NCI-H2227 treated with DMSO at 0.1 percent for 48 hours (cell line): Measurements from ENCODE around the gene INPPL1.

Experiments
- DNase-seq: peaks from one replicate; lab custom pipeline; 2025; lab: John Stamatoyannopoulos, UW

The INPPL1 gene

GRCh38 chr11:72231396-72232259, 7.1 kb downstream of the INPPL1 start:
- DNase-seq, result no peak

- no peak for DNase-seq
Observed at GRCh38 chr11:72232260-72233055, 7.9 kb downstream of the INPPL1 start.

DNA sequence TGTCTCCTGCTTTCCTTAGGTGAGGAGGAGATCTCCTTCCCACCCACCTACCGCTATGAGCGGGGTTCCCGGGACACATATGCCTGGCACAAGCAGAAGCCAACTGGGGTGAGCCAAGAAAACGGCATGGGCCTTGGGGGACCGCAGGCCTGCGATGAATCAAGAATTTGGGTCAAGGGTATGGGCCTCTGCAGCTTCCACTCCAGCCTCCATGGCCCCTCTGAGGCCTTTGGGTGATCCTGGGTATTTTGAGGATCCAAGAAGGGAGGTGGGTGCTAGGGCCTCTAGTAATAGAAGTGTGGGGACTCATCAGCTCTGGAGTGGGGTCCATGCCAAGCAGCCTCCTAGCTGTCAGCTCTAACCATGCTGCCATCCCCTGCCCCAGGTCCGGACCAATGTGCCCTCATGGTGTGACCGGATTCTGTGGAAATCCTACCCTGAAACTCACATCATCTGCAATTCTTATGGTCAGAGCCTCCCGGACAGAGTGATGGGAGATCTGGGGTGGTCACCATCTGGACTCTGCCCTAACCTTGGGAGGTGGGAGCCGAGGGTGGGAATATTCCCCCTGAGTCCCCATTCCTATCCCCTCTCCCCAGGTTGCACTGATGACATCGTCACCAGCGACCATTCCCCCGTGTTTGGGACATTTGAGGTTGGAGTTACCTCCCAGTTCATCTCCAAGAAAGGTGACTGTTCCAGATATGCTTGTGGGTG, 8.6 kb downstream of the INPPL1 start:
- DNase-seq, result no peak

DNA sequence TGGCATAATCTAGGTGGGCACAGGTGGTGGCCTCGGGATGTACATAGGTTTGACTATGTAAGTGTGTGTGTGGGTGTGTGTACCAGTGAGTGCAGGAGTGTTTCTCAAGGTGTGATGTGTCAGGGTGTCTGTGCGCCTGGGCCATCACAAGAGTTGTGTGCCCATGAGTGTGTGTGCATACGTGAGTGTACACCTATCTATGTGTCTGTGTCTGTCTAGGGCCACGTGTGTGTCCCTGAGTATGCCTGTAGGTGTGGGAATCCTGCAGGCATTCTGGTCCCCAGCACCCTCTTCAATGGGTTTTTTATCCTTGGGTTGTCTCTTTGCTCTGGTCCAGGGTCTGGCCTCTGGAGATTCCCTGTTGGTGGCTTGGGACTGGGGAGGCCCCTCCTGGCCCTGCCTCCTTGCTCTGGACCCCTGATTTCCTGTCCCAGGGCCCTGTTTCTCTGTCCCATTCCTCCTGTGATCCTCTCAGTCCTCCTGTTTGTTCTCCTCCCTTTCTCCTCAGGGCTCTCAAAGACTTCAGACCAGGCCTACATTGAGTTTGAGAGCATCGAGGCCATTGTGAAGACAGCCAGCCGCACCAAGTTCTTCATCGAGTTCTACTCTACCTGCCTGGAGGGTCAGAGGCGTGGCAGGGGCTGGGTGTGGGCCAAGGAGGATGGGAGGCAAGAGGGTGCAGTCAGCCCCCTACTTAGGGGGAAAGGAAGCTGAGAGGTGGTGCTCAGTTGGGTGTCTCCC, 9.4 kb downstream of the INPPL1 start:
- no peak for DNase-seq

- DNase-seq, result no peak
Observed at GRCh38 chr11:72234514-72234830, 9.9 kb downstream of the INPPL1 start.

DNA sequence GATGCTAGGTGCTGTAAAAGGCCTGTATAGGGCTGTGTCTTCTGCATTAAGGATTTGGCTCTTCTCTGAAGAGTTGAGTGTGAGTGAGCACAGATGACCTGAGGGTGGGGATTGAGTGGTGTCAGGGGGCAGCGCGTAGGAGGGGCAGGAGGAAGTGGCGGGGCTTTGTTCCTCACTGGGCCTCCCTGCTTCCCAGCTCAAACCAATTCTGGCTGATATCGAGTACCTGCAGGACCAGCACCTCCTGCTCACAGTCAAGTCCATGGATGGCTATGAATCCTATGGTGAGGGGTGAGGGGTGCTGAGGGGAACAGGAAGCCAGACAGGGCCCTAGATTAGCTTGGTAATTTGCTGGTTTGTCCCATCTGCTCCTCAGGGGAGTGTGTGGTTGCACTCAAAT, 10.4 kb downstream of the INPPL1 start:
- no peak for DNase-seq

DNA sequence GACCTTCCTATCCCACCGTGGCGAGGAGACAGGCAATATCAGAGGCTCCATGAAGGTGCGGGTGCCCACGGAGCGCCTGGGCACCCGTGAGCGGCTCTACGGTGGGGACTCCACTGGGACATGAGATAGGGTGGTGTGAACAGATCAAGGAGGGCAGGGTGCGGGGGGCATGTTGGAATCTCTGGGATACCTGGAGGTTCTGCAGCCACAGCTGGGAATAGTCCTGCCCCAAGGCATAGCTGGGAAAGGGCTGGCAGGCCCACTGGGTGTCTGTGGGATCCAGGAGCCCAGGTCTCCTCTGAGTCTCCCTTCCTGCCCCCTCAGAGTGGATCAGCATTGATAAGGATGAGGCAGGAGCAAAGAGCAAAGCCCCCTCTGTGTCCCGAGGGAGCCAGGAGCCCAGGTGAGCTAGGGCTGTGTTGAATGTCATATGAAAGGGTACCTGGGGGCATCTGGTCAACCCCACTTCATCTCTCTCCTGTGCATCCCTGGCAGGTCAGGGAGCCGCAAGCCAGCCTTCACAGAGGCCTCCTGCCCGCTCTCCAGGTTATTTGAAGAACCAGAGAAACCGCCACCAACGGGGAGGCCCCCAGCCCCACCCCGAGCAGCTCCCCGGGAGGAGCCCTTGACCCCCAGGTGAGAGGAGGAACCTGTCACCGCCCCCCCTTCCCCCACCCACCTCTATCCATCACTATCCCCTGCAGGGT, 10.9 kb downstream of the INPPL1 start:
- DNase-seq, result no peak

- DNase-seq, result no peak
Observed at GRCh38 chr11:72236083-72236697, 11.6 kb downstream of the INPPL1 start.

- DNase-seq, result no peak
Observed at GRCh38 chr11:72236774-72237111, 12.2 kb downstream of the INPPL1 start.

- DNase-seq, result no peak
Observed at GRCh38 chr11:72237112-72237931, 12.8 kb downstream of the INPPL1 start.

DNA sequence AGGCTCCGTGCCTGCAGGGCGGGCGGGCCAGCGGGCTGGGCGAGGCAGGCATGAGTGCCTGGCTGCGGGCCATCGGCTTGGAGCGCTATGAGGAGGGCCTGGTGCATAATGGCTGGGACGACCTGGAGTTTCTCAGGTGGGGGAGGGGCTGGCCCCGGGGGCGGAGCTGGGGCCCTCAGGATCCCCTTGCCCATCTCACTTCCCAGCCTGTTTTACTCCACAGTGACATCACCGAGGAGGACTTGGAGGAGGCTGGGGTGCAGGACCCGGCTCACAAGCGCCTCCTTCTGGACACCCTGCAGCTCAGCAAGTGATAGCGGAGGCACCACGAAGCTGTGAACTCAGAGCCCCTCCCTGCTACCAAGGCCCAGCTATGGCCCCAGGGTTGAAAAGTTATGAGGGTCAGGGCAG, 13.5 kb downstream of the INPPL1 start:
- DNase-seq, result no peak

- no peak for DNase-seq
Observed at GRCh38 chr11:72238492-72239312, 14.1 kb downstream of the INPPL1 start.

DNA sequence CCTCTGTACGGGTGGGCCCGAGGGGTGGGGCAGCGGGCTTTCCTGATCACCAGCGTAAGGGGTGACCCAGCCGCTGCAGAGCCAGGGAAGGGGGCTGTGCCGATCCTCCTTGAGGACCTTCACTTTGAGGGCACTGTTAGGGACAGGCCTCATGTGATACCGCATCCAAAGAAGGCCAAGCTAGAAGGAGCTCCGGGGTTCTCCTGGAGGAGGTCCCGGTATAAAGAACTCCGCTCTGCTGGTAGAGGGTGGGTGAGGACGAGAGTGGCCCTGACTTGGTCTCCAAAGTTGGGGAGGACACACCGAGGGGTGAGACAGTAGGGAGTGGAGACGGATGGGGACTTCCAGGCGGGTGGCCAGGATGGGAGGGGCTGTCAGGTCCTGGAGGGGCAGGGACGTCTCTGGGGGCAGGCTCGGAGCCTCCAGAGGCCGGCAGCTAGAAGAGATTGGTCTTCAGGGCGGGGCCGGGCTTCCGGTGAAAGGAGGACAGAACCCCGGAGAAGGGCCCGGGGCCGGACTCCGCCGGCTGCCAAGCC, 14.8 kb downstream of the INPPL1 start:
- no peak for DNase-seq

- DNase-seq, result no peak
Observed at GRCh38 chr11:72239849-72240460, 15.4 kb downstream of the INPPL1 start.

GRCh38 chr11:72240461-72241290, 16.1 kb downstream of the INPPL1 start:
- no peak for DNase-seq

DNA sequence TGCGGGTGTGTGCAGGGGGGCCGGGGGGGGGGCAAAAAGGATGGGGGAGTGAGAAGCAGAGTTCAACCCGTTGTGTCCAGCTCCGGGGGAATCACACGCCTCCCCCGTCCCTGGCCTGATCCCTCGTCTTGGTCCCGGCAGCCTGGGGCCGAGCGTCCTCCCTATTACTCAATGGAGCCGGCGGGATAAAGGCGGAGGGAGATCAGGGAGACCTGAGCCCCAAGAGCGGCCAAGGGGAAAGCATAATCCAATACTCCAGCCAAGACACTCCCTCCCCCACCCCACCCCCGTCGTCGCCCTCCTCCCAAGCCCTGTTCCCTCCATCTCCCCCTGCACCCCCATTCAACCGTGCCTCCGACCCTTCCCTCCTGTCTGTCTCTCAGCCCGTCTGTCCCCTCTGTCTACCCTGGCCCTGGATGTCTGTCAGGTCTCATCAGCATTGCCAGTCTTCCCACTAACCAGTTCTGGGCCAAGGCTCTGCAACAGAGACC, 16.8 kb downstream of the INPPL1 start:
- no peak for DNase-seq

GRCh38 chr11:72242141-72242540, 17.6 kb downstream of the INPPL1 start:
- DNase-seq, result no peak
